NCI-H2107 (cell line): ENCODE data around the gene TMEM165.
"Not testable (repeated sequence)": the region's sequence is repeated elsewhere in the genome, so short reads cannot be mapped to it uniquely, and the experiment has no call there.

Source experiments
- DNase-seq: peaks from one replicate; lab custom pipeline; 2025; lab: John Stamatoyannopoulos, UW

TMEM165 gene

DNA sequence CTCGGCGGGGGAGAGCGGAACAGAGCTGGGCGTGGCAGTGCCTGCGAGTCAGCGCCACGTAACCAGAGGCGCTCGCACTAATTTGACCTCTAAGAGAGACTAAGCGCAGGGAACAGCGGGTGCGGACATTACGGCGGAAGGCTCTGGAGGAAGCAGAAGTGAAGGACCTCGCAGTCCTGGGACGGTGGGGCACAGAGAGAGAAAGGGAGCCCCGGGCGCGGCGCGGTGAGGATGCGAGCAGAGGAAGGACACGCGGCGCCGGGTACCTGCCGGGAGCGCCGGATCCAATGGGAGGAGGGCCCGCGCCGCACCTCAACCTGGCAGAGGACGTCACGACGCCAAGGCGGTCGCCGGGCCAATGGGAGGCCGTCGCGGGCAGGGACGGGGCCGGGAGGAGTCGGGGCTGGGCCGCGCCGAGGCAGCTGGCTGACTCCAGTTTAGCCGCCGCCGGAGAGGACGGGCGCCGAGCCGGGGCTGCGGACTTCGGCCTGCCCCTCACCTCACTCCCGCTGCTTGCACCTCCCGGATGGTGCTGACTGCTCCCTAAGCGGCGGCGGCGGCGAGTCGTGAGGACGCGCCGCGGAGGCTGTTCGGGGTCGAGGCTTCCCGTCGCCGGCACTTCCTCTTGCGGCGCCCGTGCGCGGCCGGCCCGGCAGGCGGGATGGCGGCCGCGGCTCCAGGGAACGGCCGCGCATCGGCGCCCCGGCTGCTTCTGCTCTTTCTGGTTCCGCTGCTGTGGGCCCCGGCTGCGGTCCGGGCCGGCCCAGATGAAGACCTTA is at the start of gene TMEM165:
Gene TMEM165, plus strand, starts transcription at position 429 of the 779 bp plus-strand sequence. Its CDS starts 233 bp downstream, at position 662.
- peak; percentile 60 for DNase-seq

- DNase-seq, result peak; percentile 21
Measured at GRCh38 chr4:55345980-55346850, 49.5 kb upstream of the TMEM165 start, which contains the start of gene SRD5A3. TSS of gene SRD5A3 (plus strand) at chr4:55346242. CDS start at chr4:55346337, 95 bp downstream.

- no peak for DNase-seq
Measured at GRCh38 chr4:55346851-55347255, 48.9 kb upstream of the TMEM165 start.

DNA sequence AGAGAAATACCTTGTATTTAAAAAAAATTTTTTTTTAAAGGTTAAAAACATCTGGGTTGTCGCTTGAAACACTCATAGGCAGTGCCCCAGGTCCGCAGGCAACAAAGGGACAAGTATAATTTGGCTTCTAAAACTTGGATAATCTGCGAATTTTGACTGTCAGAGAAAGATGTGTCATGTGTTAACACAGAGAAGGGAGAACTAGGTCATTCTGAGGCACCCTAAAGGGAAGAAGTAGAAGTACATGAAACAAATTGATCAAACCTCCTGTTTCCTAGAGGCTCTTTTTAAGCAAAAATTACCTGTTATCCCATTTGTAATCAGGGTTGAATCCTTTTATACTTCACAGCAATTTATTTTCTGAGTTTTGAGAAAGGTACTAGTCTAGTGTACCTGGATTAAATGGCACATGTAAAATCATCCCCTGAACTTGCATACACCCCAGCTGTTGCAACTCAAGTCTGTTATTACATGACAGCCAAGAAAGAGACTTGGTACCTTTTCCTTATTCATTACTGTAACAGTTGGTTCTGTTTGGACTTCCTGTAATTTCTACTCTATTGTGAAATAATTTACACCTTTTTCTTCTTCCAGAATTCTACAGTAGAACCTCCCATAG is 48.0 kb upstream of the TMEM165 start:
- DNase-seq, result no peak

DNA sequence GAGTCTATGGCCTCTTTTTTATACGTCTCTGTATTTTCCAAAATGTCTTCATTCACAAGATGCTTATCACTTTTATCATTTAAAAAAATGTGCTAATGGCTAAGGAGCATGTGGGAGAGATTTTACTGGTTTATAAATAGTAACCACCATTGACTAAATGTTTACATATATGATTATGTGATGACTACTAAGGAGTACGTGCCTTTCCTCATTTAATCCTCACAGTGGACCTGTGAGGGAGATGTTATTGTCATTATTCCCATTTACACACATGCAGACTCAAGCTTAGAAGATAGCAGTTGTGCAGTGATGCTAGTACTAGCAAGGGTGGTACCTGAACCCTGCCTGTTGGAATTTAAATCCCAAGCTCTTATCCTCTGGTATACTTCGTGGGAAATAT is 47.3 kb upstream of the TMEM165 start:
- no peak for DNase-seq

GRCh38 chr4:55350870-55351269 is 44.9 kb upstream of the TMEM165 start:
- not testable (repeated sequence) for DNase-seq

DNA sequence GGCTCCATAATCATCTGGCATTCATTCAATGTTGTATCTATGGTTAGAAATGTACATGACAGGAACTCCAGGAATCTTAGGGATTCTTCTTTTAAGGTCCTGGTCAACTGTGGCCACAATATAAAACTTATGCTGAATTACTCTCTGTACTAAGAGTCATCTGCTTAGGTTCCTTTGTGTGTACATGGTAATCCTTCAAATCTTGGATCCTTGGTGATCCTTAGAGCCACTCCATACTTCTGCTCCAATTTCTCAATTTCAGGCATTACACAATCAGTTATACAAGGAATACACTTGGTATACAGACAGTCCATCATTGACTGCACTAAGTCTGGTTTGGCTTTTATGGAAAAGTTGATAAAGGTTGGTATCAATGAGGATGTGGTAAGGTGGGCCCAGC is 43.9 kb upstream of the TMEM165 start:
- DNase-seq, result no peak

- DNase-seq, result no peak
Measured at GRCh38 chr4:55352726-55353125, 43.0 kb upstream of the TMEM165 start.

GRCh38 chr4:55353228-55353747 is 42.5 kb upstream of the TMEM165 start:
- not testable (repeated sequence) for DNase-seq

DNA sequence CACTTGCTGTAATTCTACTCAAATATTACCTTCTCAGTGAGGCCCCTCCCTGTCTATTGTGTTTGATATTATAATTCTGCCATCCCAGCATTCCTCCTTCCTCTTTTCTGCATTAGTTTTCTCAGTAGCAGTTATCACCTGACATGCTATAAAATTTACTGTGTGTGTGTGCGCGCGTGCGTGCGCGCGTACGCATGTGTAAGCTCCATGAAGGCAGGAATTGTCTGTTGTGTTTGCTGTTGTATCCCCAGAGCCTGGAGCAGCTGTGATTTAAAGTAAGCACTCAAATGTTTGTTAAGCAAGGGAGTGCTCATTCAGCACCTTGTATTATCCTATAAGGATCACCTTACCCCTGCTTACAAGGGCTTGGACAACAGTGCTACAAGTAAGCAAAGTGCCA is 41.1 kb upstream of the TMEM165 start:
- DNase-seq, result no peak

GRCh38 chr4:55355555-55355954 is 40.2 kb upstream of the TMEM165 start:
- DNase-seq, result no peak

DNA sequence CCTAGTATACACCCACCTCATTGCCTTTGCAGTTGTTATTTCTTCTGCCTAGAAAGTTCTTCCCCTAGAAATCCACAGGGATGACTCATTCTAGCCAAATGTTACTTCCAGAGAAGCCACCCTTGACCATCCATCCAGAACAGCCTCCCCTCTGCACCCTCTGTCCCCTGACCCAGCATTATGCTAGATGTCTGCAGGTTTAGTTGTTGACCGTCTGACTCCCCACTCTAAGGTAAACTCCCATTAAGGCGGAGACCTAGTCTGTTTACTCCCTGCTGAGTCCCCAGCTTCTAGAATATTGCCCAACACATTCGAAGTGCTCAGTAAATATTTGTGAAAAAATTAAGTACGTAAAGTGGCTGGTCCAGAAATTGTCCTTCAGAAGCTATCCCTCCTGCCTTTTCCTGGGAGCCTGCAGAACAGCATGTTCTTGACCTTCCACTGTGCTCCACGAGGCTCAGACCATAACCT is 38.7 kb upstream of the TMEM165 start:
- no peak for DNase-seq

GRCh38 chr4:55358246-55358645 is 37.5 kb upstream of the TMEM165 start:
- DNase-seq, result no peak

- no peak for DNase-seq
Measured at GRCh38 chr4:55358668-55359067, 37.1 kb upstream of the TMEM165 start.

DNA sequence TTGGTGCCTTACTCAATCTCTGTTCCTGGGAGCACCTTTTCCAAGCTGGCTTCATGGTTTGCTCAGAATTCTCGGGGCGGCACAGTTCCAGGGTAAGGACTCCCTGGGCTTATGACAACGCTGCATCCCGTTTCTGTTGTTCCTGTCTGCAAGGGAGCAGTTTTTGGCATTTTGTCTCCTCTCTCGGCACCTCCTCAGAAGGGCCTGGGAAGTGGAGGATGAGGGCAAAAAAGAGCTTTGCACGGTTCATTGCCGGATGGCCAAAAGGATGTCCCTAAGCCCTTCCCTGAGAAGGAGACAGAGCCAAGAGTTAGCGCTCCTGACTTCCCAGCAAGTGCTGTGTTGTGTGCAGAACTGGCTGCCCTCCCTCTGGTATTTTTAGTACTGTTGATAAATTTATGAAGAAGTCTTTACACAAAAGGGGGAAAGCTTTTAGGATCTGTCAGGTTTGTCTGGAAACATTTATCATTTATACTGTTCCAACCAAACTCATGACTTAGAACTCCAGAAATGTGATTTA is 36.3 kb upstream of the TMEM165 start:
- no peak for DNase-seq

- DNase-seq, result not testable (repeated sequence)
Measured at GRCh38 chr4:55362938-55363337, 32.8 kb upstream of the TMEM165 start.

GRCh38 chr4:55363691-55364351 is 31.9 kb upstream of the TMEM165 start:
- no peak for DNase-seq

GRCh38 chr4:55364691-55365344 is 30.9 kb upstream of the TMEM165 start:
- DNase-seq, result no peak

GRCh38 chr4:55365345-55365728 is 30.4 kb upstream of the TMEM165 start:
- DNase-seq, result no peak

- no peak for DNase-seq
Measured at GRCh38 chr4:55366621-55367020, 29.1 kb upstream of the TMEM165 start.
